CD4-positive, alpha-beta T cell treated with Interleukin-21 for 1 hour (primary cell): ENCODE results near the gene WNT6.

Experiments used
- DNase-seq: peaks from one replicate; pipeline ENCODE4 v3.0.0-alpha.2; 2020

The WNT6 gene

GRCh38 chr2:218859556-218859987 is at the start of gene WNT6:
TSS of gene WNT6 (plus strand) at chr2:218859805. CDS start at chr2:218860038, 233 bp downstream.
- no peak for DNase-seq

GRCh38 chr2:218810256-218810655 is 49.3 kb upstream of the WNT6 start:
- DNase-seq: no peak

- DNase-seq: no peak
These were observed 48.2 kb upstream of the WNT6 start for GRCh38 chr2:218811382-218811781.

GRCh38 chr2:218812096-218812815 is 47.3 kb upstream of the WNT6 start:
- DNase-seq: no peak

GRCh38 chr2:218812861-218813260 is 46.7 kb upstream of the WNT6 start:
- DNase-seq: no peak

GRCh38 chr2:218813771-218814460 is 45.7 kb upstream of the WNT6 start:
- no peak for DNase-seq

- DNase-seq: no peak
These were observed 44.9 kb upstream of the WNT6 start for GRCh38 chr2:218814540-218815243.

GRCh38 chr2:218815244-218815637 is 44.4 kb upstream of the WNT6 start:
- no peak for DNase-seq

GRCh38 chr2:218815649-218816048 is 44.0 kb upstream of the WNT6 start:
- no peak for DNase-seq

GRCh38 chr2:218816561-218817011 is 43.0 kb upstream of the WNT6 start:
- no peak for DNase-seq

- no peak for DNase-seq
These were observed 40.5 kb upstream of the WNT6 start for GRCh38 chr2:218819093-218819492.

GRCh38 chr2:218820746-218821369 is 38.7 kb upstream of the WNT6 start:
- DNase-seq: no peak

- DNase-seq: no peak
These were observed 37.9 kb upstream of the WNT6 start for GRCh38 chr2:218821605-218822211.

- DNase-seq: no peak
These were observed 37.0 kb upstream of the WNT6 start for GRCh38 chr2:218822622-218823021.

- no peak for DNase-seq
These were observed 36.3 kb upstream of the WNT6 start for GRCh38 chr2:218823196-218823855.

GRCh38 chr2:218824004-218824403 is 35.6 kb upstream of the WNT6 start:
- DNase-seq: no peak

- DNase-seq: no peak
These were observed 32.8 kb upstream of the WNT6 start for GRCh38 chr2:218826791-218827190.

GRCh38 chr2:218827701-218828476 is 31.7 kb upstream of the WNT6 start:
- no peak for DNase-seq

GRCh38 chr2:218828477-218828778 is 31.2 kb upstream of the WNT6 start:
- DNase-seq: no peak

- no peak for DNase-seq
These were observed 29.6 kb upstream of the WNT6 start for GRCh38 chr2:218829868-218830451.
